Spleen (tissue), 11 donors: ENCODE measurements around the gene PRR5L. TPM values are rescaled to one million over a fixed set of nuclear protein-coding genes. Genes with fewer than 3 reads are reported as not detected.

Experiments
- DNase-seq: peaks from one replicate; pipeline ENCODE4 v3.0.0-alpha.2; 2020
- H3K27ac ChIP-seq, 8 donors: fragments of 200-600 bp; sonication (generic) in 7 of 8; 1 replicate in 4 of 8; 2 replicates in 4 of 8; pipeline versions ENCODE4 v1.5.0 to v1.8.0; 2016 to 2021; ENCODE audit warnings: inconsistent platforms in 4 of 8, mild to moderate bottlenecking in 4 of 8, moderate library complexity in 1 of 8
- H3K27me3 ChIP-seq, 7 donors: fragments of 200-600 bp; sonication (generic) in 6 of 7; replicated peaks in 1 of 7; 1 replicate in 4 of 7; 2 replicates in 3 of 7; pipeline versions ENCODE4 v1.5.0 to v1.8.0; 2016 to 2021; ENCODE audit warnings: inconsistent platforms in 3 of 7, mild to moderate bottlenecking in 1 of 7
- H3K36me3 ChIP-seq, 6 donors: fragments of 200-600 bp; sonication (generic) in 5 of 6; 1 replicate in 4 of 6; 2 replicates in 2 of 6; pipeline versions ENCODE4 v1.5.0 to v1.8.0; 2016 to 2021; ENCODE audit warnings: inconsistent platforms in 2 of 6
- H3K4me1 ChIP-seq, 6 donors: fragments of 200-600 bp; sonication (generic) in 5 of 6; 1 replicate in 3 of 6; 2 replicates in 3 of 6; pipeline versions ENCODE4 v1.5.0 to v1.8.0; 2016 to 2021; ENCODE audit warnings: inconsistent platforms in 3 of 6
- H3K4me3 ChIP-seq, 8 donors: fragments of 200-600 bp; sonication (generic) in 7 of 8; 1 replicate in 4 of 8; 2 replicates in 4 of 8; pipeline versions ENCODE4 v1.5.0 to v1.8.0; 2016 to 2021; ENCODE audit warnings: inconsistent platforms in 4 of 8, mild to moderate bottlenecking in 4 of 8, moderate library complexity in 2 of 8
- H3K9me3 ChIP-seq, 8 donors: fragments of 200-600 bp; sonication (generic) in 7 of 8; 1 replicate in 4 of 8; 2 replicates in 4 of 8; pipeline versions ENCODE4 v1.5.0 to v1.8.0; 2016 to 2021; ENCODE audit warnings: inconsistent platforms in 4 of 8
- CTCF ChIP-seq, 11 experiments: fragments of 200-600 bp in 7 of 11; fragments of 450-650 bp in 4 of 11; sonication (generic) in 4 of 11; IDR thresholded peaks in 8 of 11; conservative IDR thresholded peaks in 3 of 11; 1 replicate in 7 of 11; 2 replicates in 4 of 11; pipeline versions ENCODE4 v1.4.0 to v1.8.0; 2016 to 2021; ENCODE audit warnings: antibody characterized with exemption in 11 of 11, inconsistent platforms in 4 of 11, mild to moderate bottlenecking in 1 of 11
- POLR2A ChIP-seq, 3 donors: fragments of 450-650 bp; IDR thresholded peaks; one replicate each; pipeline ENCODE4 v1.5.1; 2017; ENCODE audit warnings: antibody characterized with exemption in 3 of 3, mild to moderate bottlenecking in 1 of 3
- POLR2AphosphoS5 ChIP-seq, 3 donors: sonication (generic); formaldehyde crosslinking; IDR thresholded peaks; one replicate each; pipeline ENCODE4 v1.5.1; 2017; ENCODE audit warnings: antibody characterized with exemption in 3 of 3
- WGBS, 5 donors: extraction: QIAGEN DNeasy Blood & Tissue Kit in 3 of 5; methylation state at CpG; one replicate each; pipeline versions ENCODE4 v1.1.5 to v1.1.7; 2013 to 2018; 5-methylcytosine and 5-hydroxymethylcytosine counted together
- intact Hi-C: fragments of 100-400 bp; cut with DNase I; formaldehyde crosslinking; loops from one replicate; pipeline ENCODE4 v1.15.0; 2023; ENCODE audit warnings: low total_unique reads
- polyA plus RNA-seq, 3 donors: library from polyadenylated mRNA; stranded (reverse); fragments of 200-250 nt; gene quantifications; one replicate each; pipeline ENCODE4 v1.2.1, GENCODE V29; 2013
- total RNA-seq, 7 donors: library from RNA; depleted of rRNA in 3 of 7; stranded (reverse); fragments of >200 nt in 3 of 7; fragmentation: NEBNext Ultra II Directional in 4 of 7; extraction: Animal tissue kit (Norgen Biotek cat#: 25700) in 4 of 7; gene quantifications; one replicate each; pipeline versions ENCODE4 v1.1.0 to v1.2.1, GENCODE V29; 2016 to 2021
- donor health status: healthy with polysubstance abuse.
- donor health status: DM: no; HTN: no; CAD: no; lungs with moderate emphysema.
- donor health status: DM: no; HTN: no; CAD: no.
- donor health status: Bipolar disorder and iron deficiency.
- donor health status: healthy.
- donor health status: DM: no; HTN: no; CAD: no.
- donor health status: DM: yes; HTN: yes; CAD: no.

The PRR5L gene
- total and polyA plus RNA-seq, 10 donors = 10.7 to 330 (median 140) TPM

GRCh38 chr11:36458129-36458915 lies 162.2 kb downstream of the PRR5L start:
- 79 to 92% (median 88%) methylated on average over 8 of the region's 8 CpGs for WGBS, 5 donors
- H3K9me3 ChIP-seq = no peaks in the 10 kb centered on the region
- no peak for TF ChIP-seq CTCF (IDR thresholded peaks at IDR 0.05 in 8 of 11, conservative IDR thresholded peaks at IDR 0.05 in 3 of 11)
- no peak for TF ChIP-seq POLR2A (IDR thresholded peaks at IDR 0.05)
- peak in 1 of 3 donors; percentile 4 for TF ChIP-seq POLR2AphosphoS5 (IDR thresholded peaks at IDR 0.05)
- H3K27ac ChIP-seq = peak overlapping the region in 1 of 8 donors; percentile 39
- DNase-seq = no peak
- intact Hi-C loops = no loop called here
- H3K36me3 ChIP-seq = peaks cover 0 to 95% (median 63%) of the 10 kb centered on the region in 6 donors
- no peaks in the 10 kb centered on the region for H3K27me3 ChIP-seq
- H3K4me3 ChIP-seq = no peak overlapping the region
- peaks cover 0 to 33% (median 17%) of the 10 kb centered on the region in 6 donors for H3K4me1 ChIP-seq

- intact Hi-C loops = no loop called here
- 78 to 89% (median 84%) methylated on average over 7 of the region's 7 CpGs for WGBS, 5 donors
- H3K36me3 ChIP-seq = peaks cover 0 to 95% (median 64%) of the 10 kb centered on the region in 6 donors
- TF ChIP-seq POLR2A (IDR thresholded peaks at IDR 0.05) (no peak), CTCF (IDR thresholded peaks at IDR 0.05 in 8 of 11, conservative IDR thresholded peaks at IDR 0.05 in 3 of 11) (no peak), POLR2AphosphoS5 (IDR thresholded peaks at IDR 0.05) (peak in 1 of 3 donors; percentile 40)
- H3K27me3 ChIP-seq = no peaks in the 10 kb centered on the region
- peak overlapping the region in 1 of 8 donors; percentile 39 for H3K27ac ChIP-seq
- no peaks in the 10 kb centered on the region for H3K9me3 ChIP-seq
- no peak for DNase-seq
- peaks cover 0 to 26% (median 12%) of the 10 kb centered on the region in 6 donors for H3K4me1 ChIP-seq
- no peak overlapping the region for H3K4me3 ChIP-seq
Observed at GRCh38 chr11:36459046-36459445, 163.0 kb downstream of the PRR5L start.

- Histone ChIP-seq H3K36me3 (peaks cover 0 to 89% (median 56%) of the 10 kb centered on the region in 6 donors), H3K4me1 (peaks cover 0 to 14% (median 5%) of the 10 kb centered on the region in 6 donors), H3K9me3 (no peaks in the 10 kb centered on the region), H3K27ac (no peak overlapping the region), H3K27me3 (no peaks in the 10 kb centered on the region), H3K4me3 (no peak overlapping the region)
- TF ChIP-seq POLR2AphosphoS5 (IDR thresholded peaks at IDR 0.05) (peak in 1 of 3 donors; percentile 6), CTCF (IDR thresholded peaks at IDR 0.05 in 8 of 11, conservative IDR thresholded peaks at IDR 0.05 in 3 of 11) (no peak)
- no peak for DNase-seq
- 85 to 92% (median 87%) methylated on average over 10 of the region's 10 CpGs for WGBS, 5 donors
- intact Hi-C loops = no loop called here
Observed at GRCh38 chr11:36460220-36460619, 164.1 kb downstream of the PRR5L start.

- TF ChIP-seq POLR2A (IDR thresholded peaks at IDR 0.05) (no peak), POLR2AphosphoS5 (IDR thresholded peaks at IDR 0.05) (peak; percentile 13 to 74 (median 59))
- Histone ChIP-seq H3K36me3 (peaks cover 0 to 89% (median 44%) of the 10 kb centered on the region in 6 donors), H3K4me1 (peaks cover 0 to 7% (median 0%) of the 10 kb centered on the region in 6 donors), H3K27me3 (no peaks in the 10 kb centered on the region), H3K4me3 (no peak overlapping the region), H3K9me3 (no peaks in the 10 kb centered on the region), H3K27ac (no peak overlapping the region)
- intact Hi-C loops = no loop called here
- WGBS, 5 donors = 88 to 99% (median 93%) methylated on average over 15 of the region's 15 CpGs
- no peak for DNase-seq
Observed at GRCh38 chr11:36462321-36462720, 166.2 kb downstream of the PRR5L start.
